NB4 (cell line): Measurements from ENCODE around the gene NMUR1.
"Not testable (repeated sequence)": the region's sequence is repeated elsewhere in the genome, so short reads cannot be mapped to it uniquely, and the experiment has no call there.

Source experiments
- CTCF ChIP-seq: IDR thresholded peaks from one replicate; pipeline ENCODE4 v1.5.1; 2012; ENCODE audit warnings: low read depth, low read length
- MAX ChIP-seq: IDR thresholded peaks from 2 replicates; pipeline ENCODE4 v1.6.1; 2011; ENCODE audit warnings: low read depth, low read length
- MYC ChIP-seq: IDR thresholded peaks from 2 replicates; pipeline ENCODE4 v1.6.1; 2011; ENCODE audit warnings: low read depth, low read length
- POLR2A ChIP-seq: IDR thresholded peaks from 2 replicates; pipeline ENCODE4 v1.6.1; 2011; ENCODE audit warnings: mild to moderate bottlenecking; ENCODE audit not compliant: insufficient read length; ENCODE audit errors: extremely low read depth

- not testable (repeated sequence) for TF ChIP-seq POLR2A, CTCF, MYC, MAX
Observed at GRCh38 chr2:231556496-231556895, 26.3 kb upstream of the NMUR1 start.
